GM12864 (cell line): ENCODE data around the gene MON2.
A peak's percentile ranks its signal among the peaks of the same experiment; 100 is the strongest.
"Not testable (repeated sequence)": the region's sequence is repeated elsewhere in the genome, so short reads cannot be mapped to it uniquely, and the experiment has no call there.

Experiments
- DNase-seq: peaks from one replicate; pipeline ENCODE4 v3.0.0-alpha.2; 2011; ENCODE audit warnings: low read depth
- H3K4me3 ChIP-seq: 2 replicates; pipeline ENCODE4 v1.5.1; 2011; ENCODE audit warnings: mild to moderate bottlenecking, low read depth, low read length, control low read depth
- CTCF ChIP-seq: IDR thresholded peaks from 2 replicates; pipeline ENCODE4 v1.5.1; 2011; ENCODE audit warnings: low read depth, mild to moderate bottlenecking, moderate library complexity, low read length, control low read depth, inconsistent platforms; ENCODE audit errors: missing control alignments

MON2 gene

GRCh38 chr12:62436164-62436503 lies 30.5 kb upstream of the MON2 start:
- H3K4me3 ChIP-seq, result peak overlapping the region; percentile 41
- no peak for DNase-seq
- no peak for TF ChIP-seq CTCF

GRCh38 chr12:62438098-62438692 lies 28.4 kb upstream of the MON2 start:
- no peak overlapping the region for H3K4me3 ChIP-seq
- no peak for DNase-seq
- peak; percentile 62 for TF ChIP-seq CTCF

- TF ChIP-seq CTCF, result no peak
- no peak overlapping the region for H3K4me3 ChIP-seq
- DNase-seq, result no peak
Measured at GRCh38 chr12:62446754-62447452, 19.7 kb upstream of the MON2 start.

GRCh38 chr12:62448436-62448835 lies 18.2 kb upstream of the MON2 start:
- no peak for DNase-seq
- TF ChIP-seq CTCF, result no peak
- H3K4me3 ChIP-seq, result no peak overlapping the region

GRCh38 chr12:62455429-62455828 lies 11.2 kb upstream of the MON2 start:
- H3K4me3 ChIP-seq, DNase-seq: not testable (repeated sequence)

GRCh38 chr12:62458626-62459025 lies 8.0 kb upstream of the MON2 start:
- TF ChIP-seq CTCF, result no peak
- no peak overlapping the region for H3K4me3 ChIP-seq
- DNase-seq, result no peak

GRCh38 chr12:62459976-62460375 lies 6.7 kb upstream of the MON2 start:
- no peak overlapping the region for H3K4me3 ChIP-seq
- no peak for TF ChIP-seq CTCF
- no peak for DNase-seq

GRCh38 chr12:62461171-62461837 lies 5.3 kb upstream of the MON2 start:
- not testable (repeated sequence) for DNase-seq, H3K4me3 ChIP-seq

GRCh38 chr12:62463252-62463651 lies 3.4 kb upstream of the MON2 start:
- H3K4me3 ChIP-seq, DNase-seq: not testable (repeated sequence)
